HL-60 (cell line): ENCODE data around the gene MRTFA.
A peak's percentile ranks its signal among the peaks of the same experiment; 100 is the strongest.
"Not testable (repeated sequence)": the region's sequence is repeated elsewhere in the genome, so short reads cannot be mapped to it uniquely, and the experiment has no call there.

ENCODE experiments used
- DNase-seq, 2 experiments: peaks; one replicate each; pipeline ENCODE4 v3.0.0-alpha.2; 2010 to 2020; ENCODE audit warnings: low read depth in 1 of 2, low spot score in 1 of 2
- H3K27ac ChIP-seq: fragments of 250-450 bp; sonication (Bioruptor Pico); replicated peaks from 2 replicates; pipeline ENCODE4 v1.5.1; 2020; ENCODE audit warnings: mild to moderate bottlenecking, moderate library complexity
- H3K27me3 ChIP-seq: fragments of 250-450 bp; sonication (Bioruptor Pico); 2 replicates; pipeline ENCODE4 v1.5.1; 2021; ENCODE audit warnings: mild to moderate bottlenecking, moderate library complexity; ENCODE audit not compliant: insufficient read depth, poor library complexity, severe bottlenecking
- H3K4me3 ChIP-seq: replicated peaks from 2 replicates; pipeline ENCODE4 v1.5.1; 2011; ENCODE audit warnings: mild to moderate bottlenecking, control low read depth, low read length; ENCODE audit not compliant: insufficient read depth
- GABPA ChIP-seq: IDR thresholded peaks from 2 replicates; pipeline ENCODE4 v1.6.1; 2012; ENCODE audit warnings: low read depth
- POLR2AphosphoS5 ChIP-seq: IDR thresholded peaks from 2 replicates; pipeline ENCODE4 v1.6.1; 2012; ENCODE audit warnings: low read depth
- SPI1 ChIP-seq: IDR thresholded peaks from 2 replicates; pipeline ENCODE4 v1.6.1; 2012; ENCODE audit warnings: low read depth, mild to moderate bottlenecking, borderline replicate concordance
- TF ChIP-seq, protein P1 (sequence below): IDR thresholded peaks from 2 replicates; pipeline ENCODE4 v1.6.1; 2012; ENCODE audit warnings: low read depth; ENCODE audit not compliant: insufficient replicate concordance
- TF ChIP-seq, protein P2 (sequence below): IDR thresholded peaks from one replicate; pipeline ENCODE4 v1.5.1; 2011; ENCODE audit warnings: low read length, control low read depth, inconsistent platforms; ENCODE audit not compliant: insufficient read depth

MRTFA gene

DNA sequence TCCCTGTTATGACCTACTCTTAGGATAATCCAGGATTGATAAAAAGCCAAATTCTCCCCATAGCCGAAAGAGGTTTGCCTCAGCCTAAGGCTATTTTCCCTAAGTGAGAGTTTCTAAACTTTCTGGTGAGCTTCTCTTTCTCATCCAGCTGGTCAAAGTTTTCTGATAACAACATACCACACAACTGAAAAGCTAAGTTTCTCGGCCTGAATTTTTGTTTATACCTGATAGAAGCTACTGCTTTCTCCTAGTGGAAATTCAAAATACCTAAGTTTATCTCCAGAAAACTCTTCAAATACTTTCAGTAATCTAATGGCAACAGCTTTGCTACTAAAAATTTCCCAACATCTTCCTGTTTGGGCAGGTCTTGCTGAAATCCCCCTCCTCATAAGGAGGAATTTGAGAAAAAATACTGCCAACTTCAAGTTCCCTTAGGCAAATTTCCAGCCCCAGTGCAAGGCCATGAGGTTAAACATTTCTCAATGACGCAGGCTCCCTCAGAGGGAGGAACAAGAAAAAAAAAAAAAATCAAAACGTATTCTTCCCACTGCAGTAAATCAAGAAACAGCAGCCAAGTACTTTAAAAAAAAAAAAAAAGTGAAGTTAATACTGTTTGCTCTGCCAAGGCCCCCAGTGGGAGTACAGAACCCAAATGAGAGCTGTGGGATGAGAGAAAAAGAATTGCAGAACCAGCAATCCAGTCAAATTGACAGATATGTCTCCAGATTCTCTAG is 127.0 kb downstream of the MRTFA start:
- Histone ChIP-seq H3K4me3 (no peak overlapping the region), H3K27me3 (no peaks in the 10 kb centered on the region), H3K27ac (peak overlapping the region; percentile 26)
- TF ChIP-seq, protein P1, sequence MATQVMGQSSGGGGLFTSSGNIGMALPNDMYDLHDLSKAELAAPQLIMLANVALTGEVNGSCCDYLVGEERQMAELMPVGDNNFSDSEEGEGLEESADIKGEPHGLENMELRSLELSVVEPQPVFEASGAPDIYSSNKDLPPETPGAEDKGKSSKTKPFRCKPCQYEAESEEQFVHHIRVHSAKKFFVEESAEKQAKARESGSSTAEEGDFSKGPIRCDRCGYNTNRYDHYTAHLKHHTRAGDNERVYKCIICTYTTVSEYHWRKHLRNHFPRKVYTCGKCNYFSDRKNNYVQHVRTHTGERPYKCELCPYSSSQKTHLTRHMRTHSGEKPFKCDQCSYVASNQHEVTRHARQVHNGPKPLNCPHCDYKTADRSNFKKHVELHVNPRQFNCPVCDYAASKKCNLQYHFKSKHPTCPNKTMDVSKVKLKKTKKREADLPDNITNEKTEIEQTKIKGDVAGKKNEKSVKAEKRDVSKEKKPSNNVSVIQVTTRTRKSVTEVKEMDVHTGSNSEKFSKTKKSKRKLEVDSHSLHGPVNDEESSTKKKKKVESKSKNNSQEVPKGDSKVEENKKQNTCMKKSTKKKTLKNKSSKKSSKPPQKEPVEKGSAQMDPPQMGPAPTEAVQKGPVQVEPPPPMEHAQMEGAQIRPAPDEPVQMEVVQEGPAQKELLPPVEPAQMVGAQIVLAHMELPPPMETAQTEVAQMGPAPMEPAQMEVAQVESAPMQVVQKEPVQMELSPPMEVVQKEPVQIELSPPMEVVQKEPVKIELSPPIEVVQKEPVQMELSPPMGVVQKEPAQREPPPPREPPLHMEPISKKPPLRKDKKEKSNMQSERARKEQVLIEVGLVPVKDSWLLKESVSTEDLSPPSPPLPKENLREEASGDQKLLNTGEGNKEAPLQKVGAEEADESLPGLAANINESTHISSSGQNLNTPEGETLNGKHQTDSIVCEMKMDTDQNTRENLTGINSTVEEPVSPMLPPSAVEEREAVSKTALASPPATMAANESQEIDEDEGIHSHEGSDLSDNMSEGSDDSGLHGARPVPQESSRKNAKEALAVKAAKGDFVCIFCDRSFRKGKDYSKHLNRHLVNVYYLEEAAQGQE: no peak
- no peak for TF ChIP-seq POLR2AphosphoS5
- TF ChIP-seq, protein P2, sequence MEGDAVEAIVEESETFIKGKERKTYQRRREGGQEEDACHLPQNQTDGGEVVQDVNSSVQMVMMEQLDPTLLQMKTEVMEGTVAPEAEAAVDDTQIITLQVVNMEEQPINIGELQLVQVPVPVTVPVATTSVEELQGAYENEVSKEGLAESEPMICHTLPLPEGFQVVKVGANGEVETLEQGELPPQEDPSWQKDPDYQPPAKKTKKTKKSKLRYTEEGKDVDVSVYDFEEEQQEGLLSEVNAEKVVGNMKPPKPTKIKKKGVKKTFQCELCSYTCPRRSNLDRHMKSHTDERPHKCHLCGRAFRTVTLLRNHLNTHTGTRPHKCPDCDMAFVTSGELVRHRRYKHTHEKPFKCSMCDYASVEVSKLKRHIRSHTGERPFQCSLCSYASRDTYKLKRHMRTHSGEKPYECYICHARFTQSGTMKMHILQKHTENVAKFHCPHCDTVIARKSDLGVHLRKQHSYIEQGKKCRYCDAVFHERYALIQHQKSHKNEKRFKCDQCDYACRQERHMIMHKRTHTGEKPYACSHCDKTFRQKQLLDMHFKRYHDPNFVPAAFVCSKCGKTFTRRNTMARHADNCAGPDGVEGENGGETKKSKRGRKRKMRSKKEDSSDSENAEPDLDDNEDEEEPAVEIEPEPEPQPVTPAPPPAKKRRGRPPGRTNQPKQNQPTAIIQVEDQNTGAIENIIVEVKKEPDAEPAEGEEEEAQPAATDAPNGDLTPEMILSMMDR: no peak
- TF ChIP-seq SPI1: no peak
- no peak for TF ChIP-seq GABPA
- DNase-seq: peak in 1 of 2 experiments; percentile 68

DNA sequence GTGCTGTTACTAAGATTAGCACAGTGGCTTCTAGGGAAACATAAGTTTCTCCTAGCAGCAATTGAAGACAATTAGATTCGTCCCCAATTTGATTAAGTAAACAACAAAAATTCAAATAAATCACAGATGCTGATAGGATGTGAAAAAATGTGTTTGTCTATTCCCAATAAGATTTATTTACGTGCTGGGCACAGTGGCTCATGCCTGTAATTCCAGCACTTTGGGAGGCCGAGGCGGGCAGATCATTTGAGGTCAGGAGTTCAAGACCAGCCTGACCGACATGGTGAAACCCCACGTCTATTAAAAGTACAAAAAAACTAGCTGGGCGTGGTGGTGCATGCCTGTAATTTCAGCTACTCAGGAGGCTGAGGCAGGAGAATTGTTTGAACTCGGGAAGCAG is 128.5 kb downstream of the MRTFA start:
- H3K27ac ChIP-seq, H3K27me3 ChIP-seq, DNase-seq, H3K4me3 ChIP-seq: not testable (repeated sequence)

DNA sequence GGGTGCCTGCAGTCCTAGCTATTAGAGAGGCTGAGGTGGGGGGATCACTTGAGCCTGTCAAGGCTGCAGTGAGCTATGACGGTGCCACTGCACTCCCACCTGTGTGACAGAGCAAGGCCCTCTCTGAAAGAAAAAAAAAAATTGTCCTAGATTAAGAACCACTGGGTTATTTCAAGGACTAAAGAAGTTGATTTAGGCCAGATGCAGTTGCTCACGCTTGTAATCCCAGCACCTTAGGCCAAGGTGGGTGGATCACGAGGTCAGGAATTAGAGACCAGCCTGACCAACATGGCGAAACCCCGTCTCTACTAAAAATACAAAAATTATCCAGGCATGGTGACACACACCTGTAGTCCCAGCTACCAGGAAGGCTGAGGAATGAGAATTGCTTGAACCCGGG is 129.0 kb downstream of the MRTFA start:
- TF ChIP-seq, protein P1: no peak
- TF ChIP-seq SPI1 (no peak), POLR2AphosphoS5 (no peak), GABPA (no peak)
- TF ChIP-seq, protein P2: no peak
- Histone ChIP-seq H3K27me3 (no peaks in the 10 kb centered on the region), H3K27ac (no peak overlapping the region), H3K4me3 (no peak overlapping the region)
- DNase-seq: no peak

DNA sequence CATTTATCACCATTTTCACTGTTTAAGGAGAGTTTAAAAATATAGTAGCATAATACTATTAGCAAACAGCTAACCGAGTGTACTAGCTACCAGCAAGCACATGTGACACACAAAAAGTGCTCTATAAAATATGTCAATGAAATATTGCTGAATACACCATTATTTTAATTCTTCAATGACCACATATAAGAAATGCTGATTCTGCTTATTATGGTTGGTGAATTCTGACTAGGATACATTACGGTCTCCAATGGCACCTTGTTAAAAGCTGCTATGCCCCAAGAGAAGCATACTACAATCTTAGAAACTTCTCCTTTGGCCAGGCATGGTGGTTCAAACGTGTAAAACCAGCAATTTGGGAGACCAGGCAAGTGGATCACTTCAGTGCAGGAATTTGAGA is 129.8 kb downstream of the MRTFA start:
- H3K4me3 ChIP-seq: no peak overlapping the region
- H3K27me3 ChIP-seq: no peaks in the 10 kb centered on the region
- TF ChIP-seq SPI1: no peak
- TF ChIP-seq, protein P1: no peak
- no peak for TF ChIP-seq POLR2AphosphoS5
- TF ChIP-seq, protein P2: no peak
- no peak for TF ChIP-seq GABPA
- no peak overlapping the region for H3K27ac ChIP-seq
- no peak for DNase-seq
